ENCODE results near the gene TBC1D9.

GRCh38 chr4:140748171-140748570 is 8.0 kb downstream of the TBC1D9 start:
- TF ChIP-seq CTCF (IDR thresholded peaks at IDR 0.05; ENCODE audit: low read depth, low read length) = no peak
- no peak for TF ChIP-seq EZH2phosphoT487 (IDR thresholded peaks at IDR 0.05; ENCODE audit: low read depth)

All from OCI-LY3 (cell line).